H9 (cell line): Measurements from ENCODE around the gene DMXL1. TPM values are rescaled to one million over a fixed set of nuclear protein-coding genes. Genes with fewer than 3 reads are reported as not detected.
A peak's percentile ranks its signal among the peaks of the same experiment; 100 is the strongest.
"Not testable (repeated sequence)": the region's sequence is repeated elsewhere in the genome, so short reads cannot be mapped to it uniquely, and the experiment has no call there.

Experiments
- DNase-seq: peaks from one replicate; pipeline ENCODE4 v3.0.0-alpha.2; 2017
- H2AFZ ChIP-seq: one replicate; pipeline ENCODE4 v1.6.1; 2013; ENCODE audit warnings: mild to moderate bottlenecking, low read length, control low read depth, moderate library complexity
- H2AK5ac ChIP-seq: 2 replicates; pipeline ENCODE4 v1.6.1; 2013; ENCODE audit warnings: low read length, control low read depth, mixed read lengths; ENCODE audit not compliant: insufficient read length
- H2BK120ac ChIP-seq: one replicate; pipeline ENCODE4 v1.6.1; 2013; ENCODE audit warnings: low read depth, mild to moderate bottlenecking, low read length, control low read depth, inconsistent platforms; ENCODE audit not compliant: poor library complexity, severe bottlenecking
- H2BK12ac ChIP-seq: 2 replicates; pipeline ENCODE4 v1.6.1; 2013; ENCODE audit warnings: low read length, control low read depth, mixed read lengths, low read depth; ENCODE audit not compliant: insufficient read length
- H2BK15ac ChIP-seq: 2 replicates; pipeline ENCODE4 v1.6.1; 2013; ENCODE audit warnings: low read depth, low read length, control low read depth
- H2BK20ac ChIP-seq: one replicate; pipeline ENCODE4 v1.6.1; 2013; ENCODE audit warnings: low read depth, mild to moderate bottlenecking, low read length, control low read depth, inconsistent platforms; ENCODE audit not compliant: poor library complexity, severe bottlenecking
- H2BK5ac ChIP-seq: 2 replicates; pipeline ENCODE4 v1.6.1; 2013; ENCODE audit warnings: low read length, control low read depth, mixed read lengths; ENCODE audit not compliant: insufficient read length
- H3K14ac ChIP-seq: 2 replicates; pipeline ENCODE4 v1.6.1; 2013; ENCODE audit warnings: low read length, control low read depth; ENCODE audit not compliant: insufficient read depth
- H3K18ac ChIP-seq: 2 replicates; pipeline ENCODE4 v1.6.1; 2013; ENCODE audit warnings: low read depth, mild to moderate bottlenecking, mixed read lengths, low read length, control low read depth; ENCODE audit not compliant: insufficient read length
- H3K23ac ChIP-seq: 2 replicates; pipeline ENCODE4 v1.6.1; 2013; ENCODE audit warnings: low read length, control low read depth, mixed read lengths, low read depth; ENCODE audit not compliant: insufficient read length
- H3K23me2 ChIP-seq: 2 replicates; pipeline ENCODE4 v1.6.1; 2013; ENCODE audit warnings: low read depth, mild to moderate bottlenecking, mixed read lengths, low read length, control low read depth; ENCODE audit not compliant: insufficient read length, poor library complexity, severe bottlenecking
- H3K27ac ChIP-seq: 2 replicates; pipeline ENCODE4 v1.5.1; 2013; ENCODE audit warnings: low read length, control low read depth, mixed read lengths, low read depth; ENCODE audit not compliant: insufficient read length
- H3K27me3 ChIP-seq: 2 replicates; pipeline ENCODE4 v1.6.1; 2013; ENCODE audit warnings: low read length, control low read depth, inconsistent platforms; ENCODE audit not compliant: insufficient read depth
- H3K4ac ChIP-seq: 2 replicates; pipeline ENCODE4 v1.6.1; 2013; ENCODE audit warnings: low read depth, mild to moderate bottlenecking, control low read depth, inconsistent platforms, low read length, moderate library complexity
- H3K4me1 ChIP-seq: 2 replicates; pipeline ENCODE4 v1.6.1; 2013; ENCODE audit warnings: low read length, control low read depth, inconsistent platforms; ENCODE audit not compliant: insufficient read depth
- H3K4me2 ChIP-seq: 2 replicates; pipeline ENCODE4 v1.6.1; 2013; ENCODE audit warnings: low read length, control low read depth, mixed read lengths; ENCODE audit not compliant: insufficient read length, insufficient read depth
- H3K56ac ChIP-seq: 2 replicates; pipeline ENCODE4 v1.6.1; 2013; ENCODE audit warnings: low read depth, mild to moderate bottlenecking, mixed read lengths, low read length, control low read depth; ENCODE audit not compliant: insufficient read length
- H3K79me1 ChIP-seq: 2 replicates; pipeline ENCODE4 v1.6.1; 2013; ENCODE audit warnings: low read depth, mild to moderate bottlenecking, moderate library complexity, low read length, control low read depth, inconsistent platforms; ENCODE audit not compliant: insufficient read depth, poor library complexity, severe bottlenecking
- H3K79me2 ChIP-seq: 2 replicates; pipeline ENCODE4 v1.6.1; 2013; ENCODE audit warnings: low read length, control low read depth, inconsistent platforms; ENCODE audit not compliant: insufficient read depth
- H3K9ac ChIP-seq: 2 replicates; pipeline ENCODE4 v1.6.1; 2013; ENCODE audit warnings: low read length, control low read depth, mixed read lengths; ENCODE audit not compliant: insufficient read length; ENCODE audit errors: extremely low read depth
- H3K9me3 ChIP-seq: one replicate; pipeline ENCODE4 v1.6.1; 2013; ENCODE audit warnings: low read depth, low read length, inconsistent platforms; ENCODE audit not compliant: control insufficient read depth
- H3T11ph ChIP-seq: one replicate; pipeline ENCODE4 v1.6.1; 2013; ENCODE audit warnings: mild to moderate bottlenecking, low read length, control low read depth, inconsistent platforms
- H4K20me1 ChIP-seq: one replicate; pipeline ENCODE4 v1.6.1; 2013; ENCODE audit not compliant: control insufficient read depth, insufficient read length, insufficient read depth
- H4K5ac ChIP-seq: 2 replicates; pipeline ENCODE4 v1.6.1; 2013; ENCODE audit warnings: low read depth, mild to moderate bottlenecking, mixed read lengths, low read length, control low read depth; ENCODE audit not compliant: insufficient read length
- H4K8ac ChIP-seq: replicated peaks from 2 replicates; pipeline ENCODE4 v1.6.1; 2013; ENCODE audit warnings: low read length, control low read depth, mixed read lengths, low read depth; ENCODE audit not compliant: insufficient read length
- H4K91ac ChIP-seq: 2 replicates; pipeline ENCODE4 v1.6.1; 2013; ENCODE audit warnings: low read depth, mild to moderate bottlenecking, moderate library complexity, mixed read lengths, low read length, control low read depth; ENCODE audit not compliant: insufficient read length
- H3K27ac Mint-ChIP-seq, 3 experiments: 2 replicates in 2 of 3; 3 replicates in 1 of 3; pipeline ENCODE4 v1.8.0; 2020 to 2021; ENCODE audit warnings: mixed read lengths in 3 of 3, mild to moderate bottlenecking in 1 of 3, moderate library complexity in 1 of 3
- H3K27me3 Mint-ChIP-seq: 2 replicates; pipeline ENCODE4 v1.8.0; 2021; ENCODE audit warnings: low read depth, mild to moderate bottlenecking, moderate library complexity, mixed read lengths
- H3K36me3 Mint-ChIP-seq, 3 experiments: 2 replicates in 2 of 3; 3 replicates in 1 of 3; pipeline ENCODE4 v1.8.0; 2020 to 2021; ENCODE audit warnings: low read depth in 3 of 3, mixed read lengths in 3 of 3; ENCODE audit not compliant: insufficient read depth in 1 of 3
- H3K4me1 Mint-ChIP-seq, 2 experiments: 2 replicates each; pipeline ENCODE4 v1.8.0; 2020; ENCODE audit warnings: mixed read lengths in 2 of 2
- H3K4me3 Mint-ChIP-seq, 2 experiments: 2 replicates in 1 of 2; 3 replicates in 1 of 2; pipeline ENCODE4 v1.8.0; 2020 to 2021; ENCODE audit warnings: mild to moderate bottlenecking in 2 of 2, mixed read lengths in 2 of 2, moderate library complexity in 1 of 2
- H3K9me3 Mint-ChIP-seq, 2 experiments: 2 replicates in 1 of 2; 3 replicates in 1 of 2; pipeline ENCODE4 v1.8.0; 2020; ENCODE audit warnings: mild to moderate bottlenecking in 2 of 2, mixed read lengths in 2 of 2, moderate library complexity in 1 of 2
- WGBS: extraction: QIAGEN DNeasy Blood & Tissue Kit; methylation state at CpG from one replicate; pipeline ENCODE4 v1.1.7; 2013; ENCODE audit warnings: missing lambda C conversion rate, low lambda C conversion rate, mixed read lengths; ENCODE audit not compliant: insufficient read length; ENCODE audit errors: extremely low coverage; 5-methylcytosine and 5-hydroxymethylcytosine counted together
- total RNA-seq: library from RNA; stranded (reverse); gene quantifications from 2 replicates; pipeline ENCODE4 v1.2.1, GENCODE V29; 2021
- TF ChIP-seq, protein P1 (sequence below): fragments of 200-600 bp; sonication (generic); conservative IDR thresholded peaks from 3 replicates; pipeline ENCODE4 v1.8.0; 2021; ENCODE audit warnings: antibody characterized with exemption, mild to moderate bottlenecking

Gene DMXL1
- total RNA-seq, 1 experiment from 2014 or later, result 63.5 TPM

DNA sequence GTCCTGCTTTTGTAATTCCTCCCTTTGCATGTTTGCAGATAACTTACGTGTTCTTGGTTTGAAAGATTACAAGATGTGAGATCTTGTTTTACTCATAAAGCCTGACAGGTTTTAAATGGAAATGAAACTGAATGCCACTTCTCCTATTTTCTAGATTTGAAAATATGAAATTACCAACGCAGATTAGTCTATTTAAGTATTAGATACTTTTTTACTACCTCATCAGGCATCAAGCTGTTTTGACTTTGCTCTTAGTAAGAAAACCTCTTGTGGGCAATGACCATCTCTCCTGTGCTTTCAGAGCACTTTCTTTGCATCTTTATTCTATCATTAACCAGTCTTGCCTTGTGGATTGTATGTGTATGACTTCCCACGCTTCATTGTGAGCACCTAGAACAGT is 3.5 kb downstream of the DMXL1 start:
- no peak overlapping the region for H3K4me2 ChIP-seq
- no peaks in the 10 kb centered on the region for H3K79me1 ChIP-seq
- TF ChIP-seq, protein P1, sequence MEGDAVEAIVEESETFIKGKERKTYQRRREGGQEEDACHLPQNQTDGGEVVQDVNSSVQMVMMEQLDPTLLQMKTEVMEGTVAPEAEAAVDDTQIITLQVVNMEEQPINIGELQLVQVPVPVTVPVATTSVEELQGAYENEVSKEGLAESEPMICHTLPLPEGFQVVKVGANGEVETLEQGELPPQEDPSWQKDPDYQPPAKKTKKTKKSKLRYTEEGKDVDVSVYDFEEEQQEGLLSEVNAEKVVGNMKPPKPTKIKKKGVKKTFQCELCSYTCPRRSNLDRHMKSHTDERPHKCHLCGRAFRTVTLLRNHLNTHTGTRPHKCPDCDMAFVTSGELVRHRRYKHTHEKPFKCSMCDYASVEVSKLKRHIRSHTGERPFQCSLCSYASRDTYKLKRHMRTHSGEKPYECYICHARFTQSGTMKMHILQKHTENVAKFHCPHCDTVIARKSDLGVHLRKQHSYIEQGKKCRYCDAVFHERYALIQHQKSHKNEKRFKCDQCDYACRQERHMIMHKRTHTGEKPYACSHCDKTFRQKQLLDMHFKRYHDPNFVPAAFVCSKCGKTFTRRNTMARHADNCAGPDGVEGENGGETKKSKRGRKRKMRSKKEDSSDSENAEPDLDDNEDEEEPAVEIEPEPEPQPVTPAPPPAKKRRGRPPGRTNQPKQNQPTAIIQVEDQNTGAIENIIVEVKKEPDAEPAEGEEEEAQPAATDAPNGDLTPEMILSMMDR, result no peak
- no peak overlapping the region for H4K8ac ChIP-seq
- peaks cover 22% of the 10 kb centered on the region; the same call in 1 of the 2 replicates for H3K79me2 ChIP-seq
- Mint-ChIP-seq H3K9me3 (no peaks in the 10 kb centered on the region), H3K36me3 (no peaks in the 10 kb centered on the region), H3K27me3 (no peaks in the 10 kb centered on the region), H3K27ac (peak overlapping the region in 2 of 3 experiments; percentile 68 to 77; a peak in 3 of 7 replicates), H3K4me1 (peaks cover 42 to 46% of the 10 kb centered on the region in 2 experiments), H3K4me3 (peak overlapping the region in 1 of 2 experiments; percentile 68; a peak in 1 of 5 replicates)
- H3K18ac ChIP-seq, result no peak overlapping the region
- no peak overlapping the region for H2AK5ac ChIP-seq
- no CpG with 5 or more reads among the region's 3 CpGs for WGBS
- no peak overlapping the region for H3K14ac ChIP-seq
- no peak overlapping the region for H2BK5ac ChIP-seq
- H2BK15ac ChIP-seq, result no peak overlapping the region
- no peak overlapping the region for H4K91ac ChIP-seq
- peaks cover 4% of the 10 kb centered on the region for H3K23me2 ChIP-seq
- DNase-seq, result no peak
- no peak overlapping the region for H3K4ac ChIP-seq
- no peak overlapping the region for H2BK20ac ChIP-seq
- H3K9me3 ChIP-seq, result no peaks in the 10 kb centered on the region
- H3K23ac ChIP-seq, result no peak overlapping the region
- H3T11ph ChIP-seq, result no peak overlapping the region
- no peak overlapping the region for H3K9ac ChIP-seq
- no peak overlapping the region for H3K56ac ChIP-seq
- H2AFZ ChIP-seq, result no peak overlapping the region
- H2BK120ac ChIP-seq, result no peak overlapping the region
- H3K27ac ChIP-seq, result no peak overlapping the region
- no peaks in the 10 kb centered on the region for H4K20me1 ChIP-seq
- no peaks in the 10 kb centered on the region for H3K27me3 ChIP-seq
- H2BK12ac ChIP-seq, result no peak overlapping the region
- H3K4me1 ChIP-seq, result peaks cover 2% of the 10 kb centered on the region
- no peak overlapping the region for H4K5ac ChIP-seq

DNA sequence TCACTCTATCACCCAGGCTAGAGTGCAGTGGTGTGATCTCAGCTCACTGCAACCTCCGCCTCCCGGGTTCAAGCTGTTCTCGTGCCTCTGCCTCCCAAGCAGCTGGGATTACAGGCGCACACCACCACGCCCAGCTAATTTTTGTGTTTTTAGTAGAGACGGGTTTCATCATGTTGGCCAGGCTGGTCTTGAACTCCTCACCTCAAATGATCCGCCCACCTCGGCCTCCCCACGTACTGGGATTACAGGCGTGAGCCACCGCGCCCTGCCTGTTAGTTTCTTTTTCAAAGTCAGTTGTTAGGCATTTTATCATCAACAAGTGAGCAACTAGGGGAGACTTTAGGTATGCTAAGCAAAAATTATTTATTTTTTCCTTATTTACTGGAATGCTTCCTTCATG is 4.4 kb downstream of the DMXL1 start:
- H3K18ac ChIP-seq, H3K4me3 Mint-ChIP-seq, H3K36me3 Mint-ChIP-seq, H3K27me3 Mint-ChIP-seq, H2BK12ac ChIP-seq, H3T11ph ChIP-seq, H2BK15ac ChIP-seq, H4K20me1 ChIP-seq, H2BK5ac ChIP-seq, H3K4me2 ChIP-seq, H2AFZ ChIP-seq, H4K5ac ChIP-seq, H2AK5ac ChIP-seq, H3K23me2 ChIP-seq, H2BK20ac ChIP-seq, H3K4ac ChIP-seq, H3K27me3 ChIP-seq, H3K79me1 ChIP-seq, H3K9me3 ChIP-seq, H3K14ac ChIP-seq, H3K4me1 ChIP-seq, H3K27ac ChIP-seq, H3K23ac ChIP-seq, H2BK120ac ChIP-seq, H4K8ac ChIP-seq, H3K9ac ChIP-seq, H3K9me3 Mint-ChIP-seq, H4K91ac ChIP-seq, H3K56ac ChIP-seq, DNase-seq: not testable (repeated sequence)
- H3K79me2 ChIP-seq, result peaks cover 22% of the 10 kb centered on the region; the same call in 1 of the 2 replicates
- no CpG with 5 or more reads among the region's 12 CpGs for WGBS
- Mint-ChIP-seq H3K27ac (peak overlapping the region in 1 of 3 experiments; percentile 87; a peak in 1 of 7 replicates), H3K4me1 (peaks cover 49 to 55% of the 10 kb centered on the region in 2 experiments)
